ENCODE data around the gene TMEM132D.

Gene TMEM132D

GRCh38 chr12:129300011-129300410 is 603.8 kb downstream of the TMEM132D start:
- Histone ChIP-seq H3K9me3 (ENCODE audit: control insufficient read depth, insufficient read depth, low read length) (no peaks in the 10 kb centered on the region), H3K4me3 (ENCODE audit: low read depth, low read length) (no peak overlapping the region), H3K4me1 (ENCODE audit: control insufficient read depth, insufficient read depth, low read length) (no peaks in the 10 kb centered on the region), H3K9ac (ENCODE audit: low read depth, low read length) (no peak overlapping the region), H3K36me3 (ENCODE audit: control insufficient read depth, insufficient read depth, low read length) (no peaks in the 10 kb centered on the region), H3K27me3 (ENCODE audit: control insufficient read depth, insufficient read depth, low read length) (no peaks in the 10 kb centered on the region)

- Histone ChIP-seq H3K9ac (ENCODE audit: low read depth, low read length) (no peak overlapping the region), H3K4me1 (ENCODE audit: control insufficient read depth, insufficient read depth, low read length) (no peaks in the 10 kb centered on the region), H3K36me3 (ENCODE audit: control insufficient read depth, insufficient read depth, low read length) (no peaks in the 10 kb centered on the region), H3K4me3 (ENCODE audit: low read depth, low read length) (no peak overlapping the region), H3K27me3 (ENCODE audit: control insufficient read depth, insufficient read depth, low read length) (no peaks in the 10 kb centered on the region), H3K9me3 (ENCODE audit: control insufficient read depth, insufficient read depth, low read length) (no peaks in the 10 kb centered on the region)
These were observed 604.9 kb downstream of the TMEM132D start for GRCh38 chr12:129298921-129299320.

GRCh38 chr12:129296671-129297070 is 607.2 kb downstream of the TMEM132D start:
- H3K9me3 ChIP-seq (ENCODE audit: control insufficient read depth, insufficient read depth, low read length): no peaks in the 10 kb centered on the region
- H3K9ac ChIP-seq (ENCODE audit: low read depth, low read length): no peak overlapping the region
- no peaks in the 10 kb centered on the region for H3K4me1 ChIP-seq (ENCODE audit: control insufficient read depth, insufficient read depth, low read length)
- H3K27me3 ChIP-seq (ENCODE audit: control insufficient read depth, insufficient read depth, low read length): no peaks in the 10 kb centered on the region
- no peaks in the 10 kb centered on the region for H3K36me3 ChIP-seq (ENCODE audit: control insufficient read depth, insufficient read depth, low read length)
- no peak overlapping the region for H3K4me3 ChIP-seq (ENCODE audit: low read depth, low read length)

- Histone ChIP-seq H3K9me3 (ENCODE audit: control insufficient read depth, insufficient read depth, low read length) (no peaks in the 10 kb centered on the region), H3K4me3 (ENCODE audit: low read depth, low read length) (no peak overlapping the region), H3K27me3 (ENCODE audit: control insufficient read depth, insufficient read depth, low read length) (no peaks in the 10 kb centered on the region), H3K36me3 (ENCODE audit: control insufficient read depth, insufficient read depth, low read length) (no peaks in the 10 kb centered on the region), H3K9ac (ENCODE audit: low read depth, low read length) (no peak overlapping the region), H3K4me1 (ENCODE audit: control insufficient read depth, insufficient read depth, low read length) (no peaks in the 10 kb centered on the region)
These were observed 609.0 kb downstream of the TMEM132D start for GRCh38 chr12:129294868-129295267.

GRCh38 chr12:129279771-129280170 is 624.1 kb downstream of the TMEM132D start:
- Histone ChIP-seq H3K36me3 (ENCODE audit: control insufficient read depth, insufficient read depth, low read length) (no peaks in the 10 kb centered on the region), H3K9me3 (ENCODE audit: control insufficient read depth, insufficient read depth, low read length) (no peaks in the 10 kb centered on the region), H3K4me3 (ENCODE audit: low read depth, low read length) (no peak overlapping the region), H3K4me1 (ENCODE audit: control insufficient read depth, insufficient read depth, low read length) (no peaks in the 10 kb centered on the region), H3K27me3 (ENCODE audit: control insufficient read depth, insufficient read depth, low read length) (no peaks in the 10 kb centered on the region), H3K9ac (ENCODE audit: low read depth, low read length) (no peak overlapping the region)

- Histone ChIP-seq H3K27me3 (ENCODE audit: control insufficient read depth, insufficient read depth, low read length) (no peaks in the 10 kb centered on the region), H3K4me1 (ENCODE audit: control insufficient read depth, insufficient read depth, low read length) (no peaks in the 10 kb centered on the region), H3K9ac (ENCODE audit: low read depth, low read length) (no peak overlapping the region), H3K9me3 (ENCODE audit: control insufficient read depth, insufficient read depth, low read length) (no peaks in the 10 kb centered on the region), H3K36me3 (ENCODE audit: control insufficient read depth, insufficient read depth, low read length) (no peaks in the 10 kb centered on the region), H3K4me3 (ENCODE audit: low read depth, low read length) (no peak overlapping the region)
These were observed 627.3 kb downstream of the TMEM132D start for GRCh38 chr12:129276361-129277060.

GRCh38 chr12:129269756-129270495 is 633.9 kb downstream of the TMEM132D start:
- no peaks in the 10 kb centered on the region for H3K27me3 ChIP-seq (ENCODE audit: control insufficient read depth, insufficient read depth, low read length)
- H3K4me3 ChIP-seq (ENCODE audit: low read depth, low read length): no peak overlapping the region
- H3K9me3 ChIP-seq (ENCODE audit: control insufficient read depth, insufficient read depth, low read length): no peaks in the 10 kb centered on the region
- H3K4me1 ChIP-seq (ENCODE audit: control insufficient read depth, insufficient read depth, low read length): no peaks in the 10 kb centered on the region
- no peak overlapping the region for H3K9ac ChIP-seq (ENCODE audit: low read depth, low read length)
- H3K36me3 ChIP-seq (ENCODE audit: control insufficient read depth, insufficient read depth, low read length): no peaks in the 10 kb centered on the region

- Histone ChIP-seq H3K9me3 (ENCODE audit: control insufficient read depth, insufficient read depth, low read length) (no peaks in the 10 kb centered on the region), H3K36me3 (ENCODE audit: control insufficient read depth, insufficient read depth, low read length) (no peaks in the 10 kb centered on the region), H3K4me3 (ENCODE audit: low read depth, low read length) (no peak overlapping the region), H3K9ac (ENCODE audit: low read depth, low read length) (no peak overlapping the region), H3K4me1 (ENCODE audit: control insufficient read depth, insufficient read depth, low read length) (no peaks in the 10 kb centered on the region), H3K27me3 (ENCODE audit: control insufficient read depth, insufficient read depth, low read length) (no peaks in the 10 kb centered on the region)
These were observed 645.0 kb downstream of the TMEM132D start for GRCh38 chr12:129258781-129259318.

- Histone ChIP-seq H3K36me3 (ENCODE audit: control insufficient read depth, insufficient read depth, low read length) (no peaks in the 10 kb centered on the region), H3K9ac (ENCODE audit: low read depth, low read length) (no peak overlapping the region), H3K27me3 (ENCODE audit: control insufficient read depth, insufficient read depth, low read length) (no peaks in the 10 kb centered on the region), H3K4me3 (ENCODE audit: low read depth, low read length) (no peak overlapping the region), H3K4me1 (ENCODE audit: control insufficient read depth, insufficient read depth, low read length) (no peaks in the 10 kb centered on the region), H3K9me3 (ENCODE audit: control insufficient read depth, insufficient read depth, low read length) (no peaks in the 10 kb centered on the region)
These were observed 646.3 kb downstream of the TMEM132D start for GRCh38 chr12:129257524-129257923.

GRCh38 chr12:129246630-129247029 is 657.2 kb downstream of the TMEM132D start:
- Histone ChIP-seq H3K4me1 (ENCODE audit: control insufficient read depth, insufficient read depth, low read length) (no peaks in the 10 kb centered on the region), H3K4me3 (ENCODE audit: low read depth, low read length) (no peak overlapping the region), H3K27me3 (ENCODE audit: control insufficient read depth, insufficient read depth, low read length) (no peaks in the 10 kb centered on the region), H3K9me3 (ENCODE audit: control insufficient read depth, insufficient read depth, low read length) (no peaks in the 10 kb centered on the region), H3K36me3 (ENCODE audit: control insufficient read depth, insufficient read depth, low read length) (no peaks in the 10 kb centered on the region), H3K9ac (ENCODE audit: low read depth, low read length) (no peak overlapping the region)

- Histone ChIP-seq H3K9ac (ENCODE audit: low read depth, low read length) (no peak overlapping the region), H3K27me3 (ENCODE audit: control insufficient read depth, insufficient read depth, low read length) (no peaks in the 10 kb centered on the region), H3K36me3 (ENCODE audit: control insufficient read depth, insufficient read depth, low read length) (no peaks in the 10 kb centered on the region), H3K9me3 (ENCODE audit: control insufficient read depth, insufficient read depth, low read length) (no peaks in the 10 kb centered on the region), H3K4me1 (ENCODE audit: control insufficient read depth, insufficient read depth, low read length) (no peaks in the 10 kb centered on the region), H3K4me3 (ENCODE audit: low read depth, low read length) (no peak overlapping the region)
These were observed 658.1 kb downstream of the TMEM132D start for GRCh38 chr12:129245769-129246168.

GRCh38 chr12:129241852-129242251 is 662.0 kb downstream of the TMEM132D start:
- Histone ChIP-seq H3K27me3 (ENCODE audit: control insufficient read depth, insufficient read depth, low read length) (no peaks in the 10 kb centered on the region), H3K4me3 (ENCODE audit: low read depth, low read length) (no peak overlapping the region), H3K4me1 (ENCODE audit: control insufficient read depth, insufficient read depth, low read length) (no peaks in the 10 kb centered on the region), H3K36me3 (ENCODE audit: control insufficient read depth, insufficient read depth, low read length) (no peaks in the 10 kb centered on the region), H3K9me3 (ENCODE audit: control insufficient read depth, insufficient read depth, low read length) (no peaks in the 10 kb centered on the region), H3K9ac (ENCODE audit: low read depth, low read length) (no peak overlapping the region)

Data from iPS-15b (cell line).